Breast epithelium (tissue), 3 donors: Measurements from ENCODE around the gene RSPH6A.

ENCODE experiments used
- CTCF ChIP-seq, 3 donors: fragments of 450-650 bp; IDR thresholded peaks; one replicate each; pipeline ENCODE4 v1.5.1; 2016 to 2017; ENCODE audit warnings: antibody characterized with exemption in 3 of 3, mild to moderate bottlenecking in 3 of 3, moderate library complexity in 3 of 3
- POLR2A ChIP-seq: fragments of 450-650 bp; IDR thresholded peaks from one replicate; pipeline ENCODE4 v1.6.1; 2016; ENCODE audit warnings: antibody characterized with exemption, mild to moderate bottlenecking, moderate library complexity
- POLR2AphosphoS5 ChIP-seq, 3 donors: sonication (generic); formaldehyde crosslinking; IDR thresholded peaks; one replicate each; pipeline ENCODE4 v1.6.1; 2017; ENCODE audit warnings: antibody characterized with exemption in 3 of 3

GRCh38 chr19:45804959-45805230 is 10.2 kb downstream of the RSPH6A start:
- no peak for TF ChIP-seq POLR2A
- no peak for TF ChIP-seq CTCF (IDR thresholded peaks at IDR 0.05)
- no peak for TF ChIP-seq POLR2AphosphoS5 (IDR thresholded peaks at IDR 0.05)
